ENCODE measurements around the gene ST6GALNAC3.

ST6GALNAC3 gene

DNA sequence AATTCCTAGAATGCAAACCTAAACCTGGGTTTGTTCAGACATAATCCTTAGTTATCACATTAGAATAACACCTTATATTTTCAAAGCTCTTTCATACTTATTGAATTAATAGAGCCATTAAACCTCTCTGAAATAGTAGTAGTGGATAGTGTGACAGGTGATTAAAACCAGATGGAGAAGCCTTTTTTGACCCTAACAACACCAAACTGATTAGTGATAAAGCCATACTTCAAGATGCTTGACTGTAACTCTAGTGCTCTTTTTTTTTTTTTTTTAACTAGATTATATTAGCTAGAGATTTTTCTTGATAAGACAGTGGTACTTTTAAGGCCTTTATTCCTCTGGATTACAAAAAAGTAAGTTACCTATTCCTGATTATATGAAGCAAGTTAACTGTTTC lies 190.1 kb downstream of the ST6GALNAC3 start:
- DNase-seq (ENCODE audit: low spot score) (no peak), ATAC-seq (ENCODE audit: low read depth) (no peak)
- TF ChIP-seq, protein P1, sequence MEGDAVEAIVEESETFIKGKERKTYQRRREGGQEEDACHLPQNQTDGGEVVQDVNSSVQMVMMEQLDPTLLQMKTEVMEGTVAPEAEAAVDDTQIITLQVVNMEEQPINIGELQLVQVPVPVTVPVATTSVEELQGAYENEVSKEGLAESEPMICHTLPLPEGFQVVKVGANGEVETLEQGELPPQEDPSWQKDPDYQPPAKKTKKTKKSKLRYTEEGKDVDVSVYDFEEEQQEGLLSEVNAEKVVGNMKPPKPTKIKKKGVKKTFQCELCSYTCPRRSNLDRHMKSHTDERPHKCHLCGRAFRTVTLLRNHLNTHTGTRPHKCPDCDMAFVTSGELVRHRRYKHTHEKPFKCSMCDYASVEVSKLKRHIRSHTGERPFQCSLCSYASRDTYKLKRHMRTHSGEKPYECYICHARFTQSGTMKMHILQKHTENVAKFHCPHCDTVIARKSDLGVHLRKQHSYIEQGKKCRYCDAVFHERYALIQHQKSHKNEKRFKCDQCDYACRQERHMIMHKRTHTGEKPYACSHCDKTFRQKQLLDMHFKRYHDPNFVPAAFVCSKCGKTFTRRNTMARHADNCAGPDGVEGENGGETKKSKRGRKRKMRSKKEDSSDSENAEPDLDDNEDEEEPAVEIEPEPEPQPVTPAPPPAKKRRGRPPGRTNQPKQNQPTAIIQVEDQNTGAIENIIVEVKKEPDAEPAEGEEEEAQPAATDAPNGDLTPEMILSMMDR (IDR thresholded peaks at IDR 0.05; ENCODE audit: poor library complexity, severe bottlenecking): no peak
- Histone ChIP-seq H3K27ac (ENCODE audit: poor library complexity, severe bottlenecking) (no peak overlapping the region), H3K4me1 (ENCODE audit: insufficient read depth, poor library complexity, severe bottlenecking) (no peaks in the 10 kb centered on the region), H3K9me3 (ENCODE audit: severe bottlenecking) (no peaks in the 10 kb centered on the region), H3K27me3 (ENCODE audit: insufficient read depth, poor library complexity, severe bottlenecking) (no peaks in the 10 kb centered on the region), H3K36me3 (ENCODE audit: low read depth) (no peaks in the 10 kb centered on the region), H3K4me3 (ENCODE audit: severe bottlenecking) (no peak overlapping the region)

DNA sequence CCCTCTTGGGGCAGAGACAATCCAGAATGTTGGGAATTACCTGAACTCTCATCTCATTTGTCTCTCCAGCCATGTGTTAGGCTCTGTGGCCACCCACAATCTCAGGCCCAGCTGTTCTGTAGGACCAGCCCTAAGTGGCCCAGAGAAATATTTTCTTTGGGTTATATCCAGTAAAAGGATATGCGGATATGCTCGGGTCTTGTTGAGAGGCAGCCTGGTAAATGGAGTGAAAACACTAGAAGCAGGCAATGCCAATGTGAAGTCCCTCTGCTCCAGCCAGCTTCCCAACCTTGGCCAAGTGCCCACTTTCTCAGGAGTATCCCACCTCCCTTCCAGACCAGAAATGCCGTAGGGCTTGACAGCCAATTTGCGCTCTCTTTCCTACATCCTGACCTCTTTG lies 192.2 kb downstream of the ST6GALNAC3 start:
- H3K27ac ChIP-seq (ENCODE audit: poor library complexity, severe bottlenecking): no peak overlapping the region
- H3K36me3 ChIP-seq (ENCODE audit: low read depth): no peaks in the 10 kb centered on the region
- no peak for DNase-seq (ENCODE audit: low spot score)
- ATAC-seq (ENCODE audit: low read depth): no peak
- TF ChIP-seq, protein P1 (IDR thresholded peaks at IDR 0.05; ENCODE audit: poor library complexity, severe bottlenecking): no peak
- no peak overlapping the region for H3K4me3 ChIP-seq (ENCODE audit: severe bottlenecking)
- H3K9me3 ChIP-seq (ENCODE audit: severe bottlenecking): no peaks in the 10 kb centered on the region
- H3K4me1 ChIP-seq (ENCODE audit: insufficient read depth, poor library complexity, severe bottlenecking): no peaks in the 10 kb centered on the region
- H3K27me3 ChIP-seq (ENCODE audit: insufficient read depth, poor library complexity, severe bottlenecking): no peaks in the 10 kb centered on the region

DNA sequence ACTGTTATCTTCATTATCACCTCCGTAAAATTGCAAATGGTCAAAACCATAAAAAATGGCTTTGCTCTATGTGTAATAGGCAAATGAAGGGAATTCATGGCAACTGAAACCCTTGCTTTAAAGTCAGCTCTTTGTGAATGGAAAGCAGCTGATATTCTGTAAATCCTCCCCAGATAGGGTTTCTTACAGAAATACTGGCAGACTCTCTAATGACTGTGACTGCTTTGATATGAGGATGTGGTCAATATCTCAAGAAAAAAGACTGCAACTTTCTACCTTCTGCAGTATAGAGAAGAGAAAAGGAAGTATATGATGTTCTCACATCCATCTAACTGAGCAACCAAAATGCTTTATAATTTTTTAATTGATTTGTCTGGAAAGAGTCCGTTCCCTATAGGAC lies 193.1 kb downstream of the ST6GALNAC3 start:
- Histone ChIP-seq H3K4me1 (ENCODE audit: insufficient read depth, poor library complexity, severe bottlenecking) (no peaks in the 10 kb centered on the region), H3K36me3 (ENCODE audit: low read depth) (no peaks in the 10 kb centered on the region), H3K27ac (ENCODE audit: poor library complexity, severe bottlenecking) (no peak overlapping the region), H3K27me3 (ENCODE audit: insufficient read depth, poor library complexity, severe bottlenecking) (no peaks in the 10 kb centered on the region), H3K4me3 (ENCODE audit: severe bottlenecking) (no peak overlapping the region), H3K9me3 (ENCODE audit: severe bottlenecking) (no peaks in the 10 kb centered on the region)
- TF ChIP-seq, protein P1 (IDR thresholded peaks at IDR 0.05; ENCODE audit: poor library complexity, severe bottlenecking): no peak
- no peak for ATAC-seq (ENCODE audit: low read depth)
- DNase-seq (ENCODE audit: low spot score): no peak

DNA sequence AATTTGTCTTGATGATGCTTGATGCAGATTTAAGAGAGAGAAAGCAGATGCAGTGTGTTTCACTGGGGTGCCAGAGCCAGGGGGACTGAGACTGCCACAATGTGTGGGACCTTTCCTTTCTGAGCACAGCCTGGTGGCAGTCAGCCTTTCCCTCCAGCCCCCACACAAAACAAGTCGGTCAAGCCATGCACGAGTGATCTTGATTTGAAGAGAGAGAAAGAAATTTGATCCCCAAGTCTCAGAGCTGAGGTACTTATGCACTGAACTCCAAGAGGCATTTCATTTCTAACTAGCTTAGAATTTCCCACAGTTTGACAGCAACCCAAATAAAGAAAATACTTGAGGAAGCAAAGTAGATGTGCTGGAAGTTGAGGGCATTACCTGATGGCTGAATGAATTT lies 193.8 kb downstream of the ST6GALNAC3 start:
- H3K27me3 ChIP-seq (ENCODE audit: insufficient read depth, poor library complexity, severe bottlenecking): no peaks in the 10 kb centered on the region
- no peak for DNase-seq (ENCODE audit: low spot score)
- TF ChIP-seq, protein P1 (IDR thresholded peaks at IDR 0.05; ENCODE audit: poor library complexity, severe bottlenecking): no peak
- no peaks in the 10 kb centered on the region for H3K36me3 ChIP-seq (ENCODE audit: low read depth)
- no peak overlapping the region for H3K27ac ChIP-seq (ENCODE audit: poor library complexity, severe bottlenecking)
- ATAC-seq (ENCODE audit: low read depth): no peak
- no peak overlapping the region for H3K4me3 ChIP-seq (ENCODE audit: severe bottlenecking)
- H3K4me1 ChIP-seq (ENCODE audit: insufficient read depth, poor library complexity, severe bottlenecking): no peaks in the 10 kb centered on the region
- H3K9me3 ChIP-seq (ENCODE audit: severe bottlenecking): no peaks in the 10 kb centered on the region

DNA sequence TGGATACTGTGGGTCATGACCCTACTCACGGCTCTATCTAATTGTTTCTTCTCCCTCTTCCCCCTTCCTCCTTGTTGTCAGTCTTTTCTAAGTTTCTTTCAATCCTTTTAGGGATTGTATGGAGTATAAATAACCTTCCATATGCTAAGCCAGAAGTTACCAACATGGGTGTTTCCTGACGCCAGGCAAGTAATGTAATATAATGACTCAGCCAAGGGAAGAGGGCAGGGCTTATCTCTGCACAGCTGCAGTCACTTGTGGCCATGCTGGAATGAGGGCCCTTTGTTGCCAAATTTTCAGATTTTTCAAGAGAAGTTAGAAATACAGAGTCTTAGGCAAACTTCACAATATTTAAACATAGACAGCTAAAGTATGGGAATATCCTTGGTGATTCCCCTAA lies 194.6 kb downstream of the ST6GALNAC3 start:
- Histone ChIP-seq H3K27me3 (ENCODE audit: insufficient read depth, poor library complexity, severe bottlenecking) (no peaks in the 10 kb centered on the region), H3K36me3 (ENCODE audit: low read depth) (no peaks in the 10 kb centered on the region), H3K9me3 (ENCODE audit: severe bottlenecking) (no peaks in the 10 kb centered on the region), H3K4me1 (ENCODE audit: insufficient read depth, poor library complexity, severe bottlenecking) (no peaks in the 10 kb centered on the region), H3K4me3 (ENCODE audit: severe bottlenecking) (no peak overlapping the region), H3K27ac (ENCODE audit: poor library complexity, severe bottlenecking) (no peak overlapping the region)
- ATAC-seq (ENCODE audit: low read depth): peak; percentile 65; the same call in 1 of the 3 replicates
- DNase-seq (ENCODE audit: low spot score): no peak
- TF ChIP-seq, protein P1 (IDR thresholded peaks at IDR 0.05; ENCODE audit: poor library complexity, severe bottlenecking): no peak
